GM12892 (cell line): ENCODE results near the gene MAPK8IP1.

ENCODE experiments used
- POLR2A ChIP-seq: IDR thresholded peaks from 2 replicates; pipeline ENCODE4 v1.6.1; 2011; ENCODE audit warnings: low read depth, low read length, control low read depth
- POLR2AphosphoS5 ChIP-seq: IDR thresholded peaks from 2 replicates; pipeline ENCODE4 v1.6.1; 2011; ENCODE audit warnings: low read depth, low read length, control low read depth

DNA sequence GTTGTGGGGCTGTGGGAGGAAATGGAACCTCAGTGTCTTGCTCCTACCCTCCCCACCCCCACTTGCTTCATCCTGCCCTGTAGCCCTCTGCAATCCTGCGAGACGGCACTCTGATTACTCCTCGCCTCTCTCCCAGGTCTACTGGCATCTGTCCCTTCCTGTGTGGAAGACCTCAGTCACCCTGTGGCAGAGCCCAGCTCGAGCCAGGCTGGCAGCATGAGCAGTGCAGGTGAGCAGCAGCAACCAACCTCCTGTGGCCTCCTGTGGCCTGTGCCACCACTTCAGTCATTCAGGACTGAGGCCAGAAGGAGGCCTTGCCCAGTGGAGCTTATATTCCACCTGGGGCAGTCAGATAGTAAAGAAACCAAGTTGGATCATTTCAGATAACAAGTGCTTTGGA lies 14.7 kb upstream of the MAPK8IP1 start:
- no peak for TF ChIP-seq POLR2AphosphoS5
- TF ChIP-seq POLR2A = no peak
